HG03066 (cell line): Measurements from ENCODE around the gene DST.
"Not testable (repeated sequence)": the region's sequence is repeated elsewhere in the genome, so short reads cannot be mapped to it uniquely, and the experiment has no call there.

Source experiments
- ATAC-seq: cut with Tn5 transposase; IDR thresholded peaks from one replicate; pipeline ENCODE4 v1.9.1; 2021; ENCODE audit warnings: low read depth; ENCODE audit not compliant: unreplicated experiment

Gene DST

GRCh38 chr6:56522495-56523270, 120.0 kb downstream of the DST start:
- no peak for ATAC-seq

- no peak for ATAC-seq
Observed at GRCh38 chr6:56521976-56522375, 120.7 kb downstream of the DST start.

GRCh38 chr6:56521454-56521853, 121.2 kb downstream of the DST start:
- no peak for ATAC-seq

GRCh38 chr6:56520218-56520617, 122.5 kb downstream of the DST start:
- ATAC-seq = no peak

- no peak for ATAC-seq
Observed at GRCh38 chr6:56518995-56519767, 123.5 kb downstream of the DST start.

GRCh38 chr6:56517155-56517745, 125.4 kb downstream of the DST start:
- ATAC-seq = no peak

GRCh38 chr6:56516003-56516402, 126.7 kb downstream of the DST start:
- no peak for ATAC-seq

GRCh38 chr6:56515081-56515905, 127.4 kb downstream of the DST start:
- no peak for ATAC-seq

- ATAC-seq = no peak
Observed at GRCh38 chr6:56514395-56514794, 128.3 kb downstream of the DST start.

- ATAC-seq = no peak
Observed at GRCh38 chr6:56513631-56514030, 129.1 kb downstream of the DST start.

- no peak for ATAC-seq
Observed at GRCh38 chr6:56511591-56511990, 131.1 kb downstream of the DST start.

GRCh38 chr6:56510984-56511531, 131.6 kb downstream of the DST start:
- no peak for ATAC-seq

- no peak for ATAC-seq
Observed at GRCh38 chr6:56509031-56509430, 133.7 kb downstream of the DST start.

- no peak for ATAC-seq
Observed at GRCh38 chr6:56507517-56507916, 135.2 kb downstream of the DST start.

- no peak for ATAC-seq
Observed at GRCh38 chr6:56505512-56506260, 137.0 kb downstream of the DST start.

- no peak for ATAC-seq
Observed at GRCh38 chr6:56501993-56502392, 140.7 kb downstream of the DST start.

GRCh38 chr6:56499095-56499494, 143.6 kb downstream of the DST start:
- ATAC-seq = no peak

- ATAC-seq = no peak
Observed at GRCh38 chr6:56497691-56498090, 145.0 kb downstream of the DST start.

- no peak for ATAC-seq
Observed at GRCh38 chr6:56497240-56497639, 145.4 kb downstream of the DST start.

- not testable (repeated sequence) for ATAC-seq
Observed at GRCh38 chr6:56496650-56497049, 146.0 kb downstream of the DST start.
